NCI-H2081 (cell line): Measurements from ENCODE around the gene NANOS1.
A peak's percentile ranks its signal among the peaks of the same experiment; 100 is the strongest.

Experiments used
- DNase-seq, 2 experiments: peaks; one replicate each; lab custom pipeline; 2025; lab: John Stamatoyannopoulos, UW

Gene NANOS1

DNA sequence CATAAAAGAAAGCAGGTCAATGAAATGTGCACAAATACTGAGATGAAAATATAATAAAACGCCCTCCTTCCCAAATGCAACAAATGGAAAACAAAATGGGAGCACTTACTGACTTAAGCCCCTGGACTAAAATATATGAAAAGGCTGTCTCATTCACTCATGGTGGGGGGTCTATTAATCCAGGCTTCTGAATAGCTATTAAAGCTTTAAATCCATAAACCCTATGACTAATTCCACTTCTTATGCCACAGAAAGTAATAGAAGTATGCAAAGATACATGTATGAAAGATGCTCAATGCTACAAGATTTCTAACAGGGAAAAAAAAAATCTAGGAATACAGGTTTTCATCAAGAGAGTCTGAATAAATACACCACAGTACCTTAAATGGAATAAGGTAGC lies 30.6 kb downstream of the NANOS1 start:
- no peak for DNase-seq

DNA sequence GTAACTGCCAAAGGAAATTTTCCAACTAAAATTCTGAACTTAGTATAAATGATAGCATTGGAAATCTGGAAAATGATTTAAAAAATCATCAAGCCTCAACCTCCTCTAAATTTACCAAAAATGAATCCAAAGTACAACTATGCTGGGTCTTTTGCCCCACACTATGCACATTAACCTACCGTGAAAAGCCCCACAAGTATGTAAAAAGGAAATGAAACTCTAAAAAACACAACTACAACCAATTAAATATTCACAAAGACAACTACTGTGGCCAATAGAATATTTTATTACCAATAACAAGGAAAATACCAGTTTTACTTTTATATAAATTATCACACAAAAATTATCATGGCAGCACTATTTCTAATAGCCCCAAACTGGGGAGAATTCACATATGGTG lies 31.8 kb downstream of the NANOS1 start:
- no peak for DNase-seq

DNA sequence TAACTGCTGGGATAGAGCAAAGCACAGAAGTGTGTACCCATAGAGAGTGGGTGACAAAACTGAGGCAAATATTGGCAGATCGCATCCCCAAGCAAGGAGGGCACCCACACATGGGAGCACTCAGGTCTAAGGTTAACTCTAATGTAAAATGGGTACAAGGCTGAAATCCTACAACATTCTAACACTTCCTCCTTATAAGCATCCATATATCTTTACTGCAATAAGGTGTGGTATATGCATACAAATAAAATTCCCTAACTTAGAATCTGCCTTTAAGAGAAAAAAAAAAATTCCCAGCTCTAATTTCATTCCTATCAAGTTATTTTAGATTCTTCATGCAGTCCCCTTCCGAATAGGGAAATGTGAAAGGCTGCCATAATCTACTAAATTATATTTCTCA lies 32.4 kb downstream of the NANOS1 start:
- no peak for DNase-seq

DNA sequence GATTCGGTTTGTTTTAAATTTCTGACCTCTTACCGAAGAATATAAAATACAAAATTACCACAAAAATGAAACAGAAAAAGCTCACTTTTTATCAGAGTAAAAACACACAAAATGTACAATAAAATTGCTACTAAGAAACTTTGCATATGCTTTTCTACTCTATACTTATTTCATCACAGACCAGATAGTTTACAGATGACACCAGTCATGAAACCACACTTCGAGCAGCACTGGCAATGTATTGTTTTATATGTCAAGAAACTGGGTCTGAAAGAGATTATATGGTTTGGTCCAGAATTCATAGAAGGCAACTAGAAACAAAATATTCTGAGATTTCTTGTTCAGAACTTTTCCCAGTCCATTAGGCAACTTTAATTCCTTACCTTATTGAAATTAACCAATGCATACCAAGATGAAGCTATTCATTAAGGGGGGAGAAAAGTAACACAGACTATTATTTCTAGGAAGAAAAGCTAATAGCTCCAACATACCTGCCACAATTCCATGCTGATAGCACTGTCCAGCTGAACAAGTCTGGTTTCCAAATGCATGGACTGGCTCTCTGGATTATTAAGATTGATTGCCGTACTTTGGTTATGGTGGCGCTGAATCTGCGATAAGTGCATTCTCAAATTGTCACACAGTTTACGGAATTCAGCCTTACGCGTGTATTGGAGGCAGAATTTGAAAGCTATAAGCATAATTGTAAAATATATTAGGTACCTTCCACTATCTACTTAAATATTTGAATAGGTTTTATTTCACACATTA lies 41.1 kb downstream of the NANOS1 start:
- DNase-seq = no peak

DNA sequence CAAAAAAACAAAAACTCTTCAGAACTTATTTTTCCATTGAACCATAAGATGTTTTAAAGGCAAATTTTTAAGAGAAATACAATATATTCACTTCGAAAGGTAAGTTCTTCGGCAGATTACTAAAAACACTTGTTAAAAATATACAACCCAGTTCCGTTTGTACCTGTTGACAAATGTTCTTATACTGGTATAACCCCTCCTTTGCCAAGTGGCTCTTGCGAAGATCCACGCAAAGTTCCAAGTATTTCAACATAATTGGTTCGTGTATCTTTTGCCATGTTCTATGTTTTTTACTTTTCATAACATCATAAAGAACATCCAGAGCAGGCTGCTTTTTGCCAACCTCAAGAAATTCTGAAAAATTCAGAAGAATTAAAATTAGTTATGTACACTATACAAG lies 44.1 kb downstream of the NANOS1 start:
- DNase-seq = no peak

DNA sequence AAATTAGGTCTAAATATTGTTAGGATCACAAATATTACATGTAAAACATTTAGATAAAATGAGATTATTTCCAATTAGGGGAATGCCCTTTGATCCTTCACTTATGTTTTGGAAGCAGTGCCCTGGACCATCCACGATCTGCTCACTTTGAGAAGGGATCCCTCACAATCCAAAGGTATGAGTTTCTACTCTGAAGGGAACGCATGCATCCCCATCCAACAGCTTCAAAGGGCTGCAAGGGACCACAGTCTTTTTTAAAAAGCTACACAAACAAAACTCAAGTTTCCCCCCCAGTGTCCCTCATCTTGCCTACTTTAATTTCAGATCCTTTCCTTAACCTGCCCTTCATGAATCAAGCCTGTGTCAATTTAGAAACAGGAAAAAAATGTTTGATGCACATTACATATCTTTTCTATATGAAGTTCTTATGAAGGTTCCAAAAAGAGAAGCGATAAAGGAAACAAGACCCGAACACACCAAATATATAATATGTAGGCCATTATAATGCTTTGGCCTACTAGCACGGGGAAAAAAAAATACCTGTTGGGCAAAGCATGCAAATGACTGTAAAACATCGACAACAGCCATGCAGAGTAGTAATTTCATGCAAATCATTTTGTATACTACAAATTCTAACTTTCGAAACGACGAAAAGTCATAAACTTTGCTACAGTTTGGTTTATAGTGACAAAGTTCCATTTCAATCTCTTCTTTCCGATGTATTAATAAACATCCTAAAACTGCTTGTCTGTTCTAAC lies 49.1 kb downstream of the NANOS1 start:
- DNase-seq = no peak

DNA sequence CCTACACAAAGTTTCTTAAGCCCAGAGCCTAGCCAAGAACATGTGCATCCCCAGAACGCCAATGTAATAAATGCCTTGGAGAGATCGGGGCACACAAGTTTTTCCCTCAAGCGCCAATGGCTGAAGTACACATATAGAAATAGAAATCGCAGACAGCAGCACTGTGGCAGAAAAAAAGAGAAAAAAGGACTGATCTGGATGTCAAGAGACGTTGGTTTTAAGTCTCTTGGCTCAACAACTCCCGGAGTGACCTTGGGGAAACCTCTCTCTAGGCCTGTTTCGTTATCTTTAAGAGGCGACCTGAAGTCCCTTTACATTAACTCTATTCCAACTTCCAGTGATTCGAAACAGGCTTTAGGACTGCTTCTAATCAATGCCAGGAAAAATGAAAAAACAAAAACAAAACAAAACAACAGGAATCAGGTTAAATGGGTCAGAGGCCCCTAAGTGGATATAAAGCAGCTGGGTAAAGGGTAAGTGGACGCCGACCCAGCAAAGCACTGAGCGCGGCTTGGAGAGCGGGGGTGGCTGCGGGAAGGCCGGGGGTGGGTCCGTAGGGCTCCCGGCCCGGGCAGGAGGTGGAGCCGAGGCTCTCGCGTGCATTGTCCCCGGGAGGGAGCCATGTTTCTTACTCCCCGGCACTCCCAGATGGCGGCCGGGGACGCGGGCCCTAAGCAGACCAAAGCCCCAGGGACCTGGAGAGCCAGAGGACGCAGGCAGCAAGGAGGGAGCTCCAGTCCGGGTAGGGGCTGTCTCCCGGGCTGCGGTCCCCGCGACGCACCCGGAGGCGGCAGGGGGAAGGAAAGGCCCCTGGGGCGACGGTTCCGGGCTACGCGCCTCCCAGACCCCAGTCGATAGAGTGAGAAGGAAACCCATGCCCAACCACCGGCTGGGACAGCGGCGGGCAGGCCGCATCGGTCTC lies 50.3 kb downstream of the NANOS1 start:
- DNase-seq = peak in 1 of 2 experiments; percentile 54

DNA sequence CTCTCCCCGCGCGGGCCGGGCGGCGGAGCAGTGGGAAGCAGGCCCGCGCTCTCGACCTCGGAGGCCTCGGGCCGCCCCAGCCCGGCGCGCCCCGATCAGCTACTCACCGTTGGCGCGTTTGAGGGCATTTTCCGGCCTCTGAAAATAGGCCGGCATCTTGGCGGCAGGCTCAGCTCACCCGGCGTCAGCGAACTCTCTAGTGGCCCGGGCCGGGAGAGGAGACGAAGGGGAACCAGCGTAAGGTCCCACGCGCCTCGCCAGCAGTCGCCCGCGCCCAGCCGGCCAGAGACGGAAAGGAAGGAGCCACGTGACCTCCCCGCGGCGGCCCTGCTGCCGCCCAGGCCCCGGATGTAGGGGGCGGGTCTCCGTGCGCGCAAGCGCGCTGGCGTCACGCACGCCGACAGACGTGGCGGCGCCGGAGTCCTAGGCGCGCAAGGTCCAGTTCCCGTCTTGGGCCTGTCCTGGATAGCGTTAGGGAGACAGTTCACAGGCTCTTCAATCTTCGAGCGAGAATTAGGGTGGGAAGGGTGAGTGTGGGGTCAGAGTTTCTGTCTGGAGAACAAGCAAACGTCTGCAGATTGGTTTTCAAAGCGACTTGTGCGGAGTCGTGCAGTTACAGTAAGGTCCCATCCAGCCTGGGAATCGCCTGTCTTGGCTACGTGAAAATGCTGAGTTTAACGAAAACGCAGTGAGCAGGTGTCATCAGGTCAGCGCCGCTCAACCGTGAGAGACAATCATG lies 51.2 kb downstream of the NANOS1 start, which contains the start of gene EIF3A:
Gene EIF3A (minus strand): TSS at position 297 of the 739 bp plus-strand sequence. CDS start 141 bp downstream, at position 156.
- DNase-seq = peak; percentile 80 to 86
